Ishikawa (cell line): ENCODE data around the gene CD247.

Experiments used
- CEBPB ChIP-seq: IDR thresholded peaks from 2 replicates; pipeline ENCODE4 v1.6.1; 2012
- EGR1 ChIP-seq: IDR thresholded peaks from 2 replicates; pipeline ENCODE4 v1.6.1; 2012
- EP300 ChIP-seq: IDR thresholded peaks from 2 replicates; pipeline ENCODE4 v1.6.1; 2012; ENCODE audit warnings: borderline replicate concordance
- NFIC ChIP-seq: IDR thresholded peaks from 2 replicates; pipeline ENCODE4 v1.6.1; 2012
- RAD21 ChIP-seq: IDR thresholded peaks from 2 replicates; pipeline ENCODE4 v1.6.1; 2012; ENCODE audit warnings: low read depth
- REST ChIP-seq: IDR thresholded peaks from 2 replicates; pipeline ENCODE4 v1.6.1; 2012; ENCODE audit warnings: low read depth, mild to moderate bottlenecking
- TAF1 ChIP-seq: IDR thresholded peaks from 2 replicates; pipeline ENCODE4 v1.6.1; 2012; ENCODE audit warnings: low read depth, mild to moderate bottlenecking
- TCF12 ChIP-seq: IDR thresholded peaks from 2 replicates; pipeline ENCODE4 v1.6.1; 2012; ENCODE audit warnings: low read depth
- ZBTB7A ChIP-seq: IDR thresholded peaks from 2 replicates; pipeline ENCODE4 v1.6.1; 2012; ENCODE audit warnings: low read depth
- TF ChIP-seq, protein P1 (sequence below): IDR thresholded peaks from 2 replicates; pipeline ENCODE4 v1.6.1; 2012

- TF ChIP-seq CEBPB (no peak), EP300 (no peak), TAF1 (no peak), RAD21 (no peak), ZBTB7A (no peak), EGR1 (no peak), NFIC (no peak), TCF12 (no peak), REST (no peak)
- TF ChIP-seq, protein P1, sequence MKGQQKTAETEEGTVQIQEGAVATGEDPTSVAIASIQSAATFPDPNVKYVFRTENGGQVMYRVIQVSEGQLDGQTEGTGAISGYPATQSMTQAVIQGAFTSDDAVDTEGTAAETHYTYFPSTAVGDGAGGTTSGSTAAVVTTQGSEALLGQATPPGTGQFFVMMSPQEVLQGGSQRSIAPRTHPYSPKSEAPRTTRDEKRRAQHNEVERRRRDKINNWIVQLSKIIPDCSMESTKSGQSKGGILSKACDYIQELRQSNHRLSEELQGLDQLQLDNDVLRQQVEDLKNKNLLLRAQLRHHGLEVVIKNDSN, result no peak
Observed at GRCh38 chr1:167532375-167532774, 14.0 kb upstream of the CD247 start.
